Choroid plexus epithelial cell (primary cell): ENCODE measurements around the gene E2F6.

Source experiments
- DNase-seq: peaks from one replicate; pipeline ENCODE4 v3.0.0-alpha.2; 2010; ENCODE audit warnings: low read depth
- H3K4me3 ChIP-seq: 2 replicates; pipeline ENCODE4 v1.5.1; 2011; ENCODE audit warnings: low read depth, mild to moderate bottlenecking, control low read depth, low read length, moderate library complexity
- CTCF ChIP-seq: conservative IDR thresholded peaks from 2 replicates; pipeline ENCODE4 v1.5.1; 2011; ENCODE audit warnings: low read depth, mild to moderate bottlenecking, control low read depth, inconsistent platforms, low read length, moderate library complexity

The E2F6 gene

GRCh38 chr2:11502740-11503292, 36.9 kb upstream of the E2F6 start:
- no peak for TF ChIP-seq CTCF
- H3K4me3 ChIP-seq: no peak overlapping the region
- DNase-seq: no peak

- no peak for DNase-seq
- no peak for TF ChIP-seq CTCF
Measured at GRCh38 chr2:11500702-11501303, 34.8 kb upstream of the E2F6 start.

GRCh38 chr2:11499081-11499743, 33.3 kb upstream of the E2F6 start:
- no peak for TF ChIP-seq CTCF
- DNase-seq: no peak
- H3K4me3 ChIP-seq: no peak overlapping the region

More at GRCh38 chr2:11500702-11501303, 34.8 kb upstream of the E2F6 start:
- no peak overlapping the region for H3K4me3 ChIP-seq

- no peak for TF ChIP-seq CTCF
- H3K4me3 ChIP-seq: no peak overlapping the region
- DNase-seq: no peak
Measured at GRCh38 chr2:11498543-11499034, 32.6 kb upstream of the E2F6 start.

GRCh38 chr2:11495844-11496681, 30.1 kb upstream of the E2F6 start:
- no peak for TF ChIP-seq CTCF

GRCh38 chr2:11494310-11494709, 28.3 kb upstream of the E2F6 start:
- H3K4me3 ChIP-seq: no peak overlapping the region
- no peak for TF ChIP-seq CTCF
- no peak for DNase-seq

More at GRCh38 chr2:11495844-11496681, 30.1 kb upstream of the E2F6 start:
- no peak overlapping the region for H3K4me3 ChIP-seq
- no peak for DNase-seq
